GM18498 (cell line): ENCODE results near the gene PLXNA4.

Experiments
- ATAC-seq: cut with Tn5 transposase; IDR thresholded peaks from one replicate; pipeline ENCODE4 v1.9.1; 2021; ENCODE audit warnings: mild to moderate bottlenecking, moderate library complexity; ENCODE audit not compliant: unreplicated experiment

The PLXNA4 gene

DNA sequence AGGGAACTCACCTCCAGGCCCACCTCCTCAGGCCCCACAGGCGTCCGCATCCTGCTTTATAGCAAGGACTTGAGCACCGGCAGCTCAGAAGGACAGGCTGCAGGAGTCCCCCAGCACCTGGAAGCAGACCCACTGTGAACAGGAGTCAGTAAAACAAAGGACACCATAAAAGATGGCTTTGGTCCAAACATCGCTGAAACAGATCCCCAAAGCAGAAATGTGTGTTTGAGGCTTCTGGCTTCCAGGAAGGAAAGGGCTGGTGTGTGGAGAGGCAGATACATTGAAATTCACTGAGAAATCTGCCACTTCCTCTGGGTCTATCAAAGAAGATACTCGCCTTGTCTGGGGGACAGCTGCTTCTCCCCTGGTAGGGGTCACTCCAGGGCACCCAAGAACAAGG, 286.2 kb downstream of the PLXNA4 start:
- no peak for ATAC-seq

DNA sequence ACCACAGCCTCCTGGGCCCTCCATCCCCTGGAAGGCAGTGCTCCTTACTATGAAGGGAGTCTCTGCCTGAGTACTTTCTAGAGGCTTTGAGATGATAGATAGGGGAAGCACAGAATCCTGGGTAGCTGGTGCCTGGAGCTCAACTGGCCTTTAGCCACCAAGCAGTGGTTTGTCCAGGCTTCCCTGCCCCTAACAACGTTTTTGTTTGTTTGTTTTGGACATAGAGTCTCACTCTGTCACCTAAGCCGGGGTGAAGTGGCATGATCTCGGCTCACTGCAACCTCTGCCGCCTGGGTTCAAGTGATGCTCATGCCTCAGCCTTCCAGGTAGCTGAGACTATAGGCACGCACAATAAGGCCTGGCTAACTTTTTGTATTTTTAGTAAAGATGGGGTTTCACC, 289.4 kb downstream of the PLXNA4 start:
- ATAC-seq: no peak

DNA sequence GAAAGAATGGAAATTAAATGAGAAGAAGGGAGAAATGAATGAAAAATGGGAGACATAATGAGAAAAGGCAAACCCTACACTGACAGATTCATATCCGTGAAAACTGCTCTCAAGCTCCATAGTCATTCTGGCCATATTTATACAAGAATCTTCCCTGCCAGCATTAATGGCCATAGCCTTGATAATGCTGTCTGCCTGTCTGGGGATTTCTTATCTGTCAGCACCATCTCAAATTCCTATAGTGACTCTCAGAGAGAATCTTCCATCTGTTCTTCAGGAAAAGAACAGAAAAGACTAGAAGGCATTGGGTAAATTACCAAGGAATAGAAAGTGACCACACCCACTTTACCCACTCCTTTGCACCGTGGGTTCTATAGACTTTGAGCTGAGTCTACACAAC, 295.9 kb downstream of the PLXNA4 start:
- ATAC-seq: no peak

DNA sequence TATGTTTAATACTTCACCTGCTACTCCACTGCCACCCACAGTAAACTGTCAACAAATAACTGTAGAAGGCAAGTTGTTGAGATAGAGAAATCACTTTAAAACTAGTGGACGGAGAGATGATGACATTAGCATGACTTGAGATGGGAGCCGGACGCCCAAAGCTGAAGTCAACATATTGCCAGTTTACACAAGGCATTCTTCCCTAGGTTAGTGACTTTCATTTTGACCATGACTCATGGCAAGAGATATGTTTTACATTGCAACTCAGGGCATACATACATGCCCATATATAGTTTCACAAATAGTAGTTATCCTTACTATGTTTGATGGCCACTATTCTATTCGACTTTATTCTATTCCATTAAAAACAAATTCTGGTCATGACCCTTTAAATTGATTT, 296.6 kb downstream of the PLXNA4 start:
- ATAC-seq: no peak

GRCh38 chr7:132276976-132277725, 299.1 kb downstream of the PLXNA4 start:
- ATAC-seq: no peak

GRCh38 chr7:132276234-132276630, 300.0 kb downstream of the PLXNA4 start:
- no peak for ATAC-seq

DNA sequence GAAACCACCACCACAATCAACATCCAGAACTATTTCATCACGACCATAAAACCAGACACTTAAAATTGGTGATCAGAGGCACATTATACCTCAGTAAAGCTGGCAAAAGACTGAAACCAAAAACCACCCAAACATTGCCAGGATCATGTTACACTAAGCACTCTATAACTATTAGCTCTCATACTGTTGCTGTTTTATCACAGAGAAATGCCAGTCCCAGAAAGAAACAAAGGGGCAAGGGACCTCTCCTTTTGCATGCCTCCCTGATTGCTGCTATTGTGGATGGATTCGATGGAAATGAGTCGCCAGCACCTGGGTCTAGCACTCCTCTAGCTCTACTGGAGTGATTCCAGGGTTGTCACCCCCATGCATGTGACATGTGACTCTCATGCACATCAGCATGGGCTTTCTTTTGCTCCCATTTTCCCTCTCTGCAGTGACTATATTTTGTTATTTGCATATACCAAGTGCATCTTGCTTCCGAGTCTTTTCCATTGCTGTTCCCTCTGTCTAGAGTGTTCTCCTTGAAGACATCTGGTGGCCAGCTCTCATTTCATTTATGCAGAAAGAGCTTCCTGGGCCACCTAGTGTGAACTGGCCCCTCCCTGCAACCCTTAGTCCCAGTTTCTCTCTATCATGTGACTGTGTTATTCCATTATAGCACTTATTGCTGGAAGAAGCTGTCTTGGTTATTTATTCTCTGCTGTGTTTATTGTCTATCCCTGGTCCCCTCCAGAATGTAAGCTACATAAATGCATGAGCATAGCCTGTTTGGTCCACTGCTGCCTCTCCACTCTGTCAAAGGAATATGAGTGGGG, 300.6 kb downstream of the PLXNA4 start:
- ATAC-seq: no peak

GRCh38 chr7:132272763-132273371, 303.4 kb downstream of the PLXNA4 start:
- no peak for ATAC-seq

GRCh38 chr7:132270517-132270916, 305.8 kb downstream of the PLXNA4 start:
- ATAC-seq: no peak

- ATAC-seq: no peak
Observed at GRCh38 chr7:132269718-132270117, 306.6 kb downstream of the PLXNA4 start.

GRCh38 chr7:132263151-132263550, 313.1 kb downstream of the PLXNA4 start:
- ATAC-seq: no peak

- ATAC-seq: no peak
Observed at GRCh38 chr7:132262160-132262470, 314.2 kb downstream of the PLXNA4 start.

DNA sequence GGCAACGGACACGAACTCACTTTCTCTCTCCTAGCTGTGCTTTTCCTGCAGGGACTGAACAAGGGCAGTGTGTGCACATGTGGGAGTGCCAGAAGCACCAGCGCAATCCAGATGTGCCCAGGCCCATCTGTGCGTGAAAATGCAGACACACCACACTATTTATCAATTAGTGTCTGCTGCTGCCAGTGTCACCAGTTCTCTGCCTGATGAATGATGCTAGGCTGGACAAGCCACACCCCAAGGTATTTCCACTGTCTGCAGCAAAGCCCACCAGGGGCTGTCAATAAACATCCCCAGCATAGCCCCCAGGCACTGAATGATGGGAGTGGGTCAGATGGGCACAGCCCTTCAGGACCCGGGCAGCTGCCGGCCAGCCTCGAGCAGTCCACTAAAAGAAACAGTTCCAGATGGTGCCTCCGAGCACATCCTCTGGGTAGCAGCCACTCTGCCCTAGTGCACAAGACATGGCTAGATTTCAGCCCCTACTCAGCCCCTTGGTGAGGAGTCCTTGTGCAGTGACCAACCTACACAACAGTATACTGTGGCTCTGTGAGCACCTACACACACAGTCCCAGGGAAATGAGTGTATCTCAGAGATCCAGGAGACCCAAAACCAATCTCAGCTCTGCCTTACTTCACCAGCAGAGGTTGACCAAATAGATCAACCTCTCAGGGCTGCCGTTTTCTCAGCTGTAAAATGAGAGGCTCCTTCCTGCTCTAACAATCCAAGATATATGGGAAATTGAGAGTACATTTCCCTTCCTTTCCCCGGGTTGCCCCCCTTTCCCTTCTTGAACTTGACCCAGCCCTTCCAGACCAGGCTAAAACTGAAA, 314.7 kb downstream of the PLXNA4 start:
- no peak for ATAC-seq

DNA sequence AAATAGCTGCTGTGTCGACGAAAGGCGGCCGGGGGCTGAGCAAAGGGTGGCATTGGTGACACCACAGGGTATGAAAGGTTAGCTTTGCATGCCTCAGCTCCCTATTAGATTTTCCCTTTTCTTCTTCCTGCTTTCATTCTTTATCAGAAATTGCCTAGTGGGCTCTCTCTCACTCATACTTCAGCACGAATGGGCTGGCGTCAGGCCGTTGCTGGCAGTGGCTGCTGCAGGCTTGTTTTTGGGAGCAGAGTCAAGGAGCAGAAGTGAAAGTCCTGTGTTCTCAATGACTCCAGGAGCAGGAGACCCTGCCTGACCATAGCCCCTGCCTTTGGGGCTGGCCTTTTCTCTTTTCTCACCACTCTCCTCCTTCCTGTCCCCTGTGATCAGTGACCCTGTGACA, 318.0 kb downstream of the PLXNA4 start:
- no peak for ATAC-seq

DNA sequence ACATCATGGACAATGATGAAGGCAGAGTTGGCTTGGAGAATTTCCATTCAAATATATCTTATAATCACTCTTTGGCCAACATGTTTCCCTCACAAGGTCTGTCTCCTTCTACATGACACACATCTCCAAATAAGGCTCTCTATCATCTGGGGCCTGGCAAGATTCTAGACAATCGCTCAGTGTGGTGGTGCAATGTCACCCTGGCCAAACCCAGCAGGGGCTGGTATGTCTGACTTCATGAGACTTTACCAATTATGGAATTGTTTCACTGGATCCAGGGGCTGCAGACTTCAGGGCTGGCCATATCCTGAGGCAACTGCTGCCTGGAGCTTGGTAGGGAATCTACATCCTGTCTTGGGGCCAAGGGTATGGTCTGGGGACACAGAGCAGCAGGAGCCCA, 319.0 kb downstream of the PLXNA4 start:
- ATAC-seq: no peak

GRCh38 chr7:132256721-132257212, 319.5 kb downstream of the PLXNA4 start:
- no peak for ATAC-seq

GRCh38 chr7:132255898-132256297, 320.4 kb downstream of the PLXNA4 start:
- ATAC-seq: no peak

- no peak for ATAC-seq
Observed at GRCh38 chr7:132255115-132255797, 321.0 kb downstream of the PLXNA4 start.

- no peak for ATAC-seq
Observed at GRCh38 chr7:132254455-132254854, 321.8 kb downstream of the PLXNA4 start.

GRCh38 chr7:132252793-132253100, 323.5 kb downstream of the PLXNA4 start:
- ATAC-seq: no peak

DNA sequence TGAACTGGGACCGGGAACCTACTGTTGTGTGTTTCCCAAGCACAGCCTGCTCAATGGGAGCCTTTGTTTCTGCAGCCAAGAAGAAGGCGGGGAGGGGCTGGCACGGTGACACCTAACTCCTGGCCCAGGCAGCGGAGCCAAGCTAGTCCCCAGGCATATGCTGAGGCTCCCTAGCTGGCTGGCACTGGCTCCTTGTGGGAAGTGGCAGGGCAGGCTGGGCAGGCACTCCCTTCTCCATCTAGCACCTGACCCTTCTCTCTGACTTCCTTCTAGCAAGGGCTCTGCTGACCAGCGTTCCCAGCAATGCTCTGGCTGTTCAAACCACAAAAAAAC, 325.0 kb downstream of the PLXNA4 start:
- ATAC-seq: no peak
